ENCODE data around the gene CDH15. TPM values are rescaled to one million over a fixed set of nuclear protein-coding genes. Genes with fewer than 3 reads are reported as not detected.

The CDH15 gene
- not detected for total RNA-seq

GRCh38 chr16:89171216-89172170 lies at the start of gene CDH15:
Gene CDH15, plus strand, starts transcription at chr16:89171748. Its CDS starts 84 bp downstream, at chr16:89171832.
- peak within 1 kb of the TSS in 1 of 3 donors; percentile 14 for H3K4me3 ChIP-seq (replicated peaks in 1 of 3)
- 0% methylated on average over 4 of the region's 74 CpGs for WGBS, 2 donors
- no peak within 1 kb of the TSS for H3K27ac ChIP-seq
- no peak for TF ChIP-seq POLR2A (IDR thresholded peaks at IDR 0.05)
- TF ChIP-seq CTCF (IDR thresholded peaks at IDR 0.05), result no peak
- intact Hi-C loops (cut with DNase I), result loop anchor here (10.0 kb wide), 1 partner anchor 227 kb away; no protein-coding TSS in a partner anchor
- peaks cover 11 to 20% of the 10 kb centered on the region in 2 donors for H3K4me1 ChIP-seq
- peak; percentile 92 to 96 for DNase-seq
- H3K9me3 ChIP-seq, result no peaks in the 10 kb centered on the region
- H3K36me3 ChIP-seq, result no peaks in the 10 kb centered on the region
- H3K27me3 ChIP-seq, result no peaks in the 10 kb centered on the region

GRCh38 chr16:89122322-89122851 lies 49.2 kb upstream of the CDH15 start:
- Histone ChIP-seq H3K4me1 (no peaks in the 10 kb centered on the region), H3K27me3 (no peaks in the 10 kb centered on the region), H3K36me3 (peaks cover 5 to 18% of the 10 kb centered on the region in 2 donors), H3K27ac (no peak overlapping the region), H3K9me3 (no peaks in the 10 kb centered on the region), H3K4me3 (replicated peaks in 1 of 3) (no peak overlapping the region)
- peak; percentile 44 to 74 for DNase-seq
- WGBS, 2 donors, result 56 to 77% methylated on average over 9 to 10 of the region's 11 CpGs
- intact Hi-C loops (cut with DNase I), result no loop called here
- no peak for TF ChIP-seq POLR2A (IDR thresholded peaks at IDR 0.05)
- TF ChIP-seq CTCF (IDR thresholded peaks at IDR 0.05), result no peak

- 85 to 95% methylated on average over 14 to 15 of the region's 25 CpGs for WGBS, 2 donors
- no peak for DNase-seq
- Histone ChIP-seq H3K9me3 (no peaks in the 10 kb centered on the region), H3K4me3 (replicated peaks in 1 of 3) (no peak overlapping the region), H3K27ac (no peak overlapping the region), H3K27me3 (no peaks in the 10 kb centered on the region), H3K36me3 (peaks cover 5 to 11% of the 10 kb centered on the region in 2 donors), H3K4me1 (no peaks in the 10 kb centered on the region)
- TF ChIP-seq CTCF (IDR thresholded peaks at IDR 0.05) (no peak), POLR2A (IDR thresholded peaks at IDR 0.05) (no peak)
- intact Hi-C loops (cut with DNase I), result no loop called here
These were observed 48.3 kb upstream of the CDH15 start for GRCh38 chr16:89123001-89123830.

- no peak overlapping the region for H3K4me3 ChIP-seq (replicated peaks in 1 of 3)
- WGBS, 2 donors, result 96% methylated on average over 12 of the region's 12 CpGs
- no peaks in the 10 kb centered on the region for H3K9me3 ChIP-seq
- H3K4me1 ChIP-seq, result no peaks in the 10 kb centered on the region
- no peak overlapping the region for H3K27ac ChIP-seq
- no peaks in the 10 kb centered on the region for H3K27me3 ChIP-seq
- peaks cover 5 to 10% of the 10 kb centered on the region in 2 donors for H3K36me3 ChIP-seq
- intact Hi-C loops (cut with DNase I), result no loop called here
- TF ChIP-seq POLR2A (IDR thresholded peaks at IDR 0.05) (no peak), CTCF (IDR thresholded peaks at IDR 0.05) (no peak)
- no peak for DNase-seq
These were observed 47.8 kb upstream of the CDH15 start for GRCh38 chr16:89123831-89124100.

Data from thyroid gland (tissue), 4 donors.